Measurements from ENCODE around the gene CDC73. TPM values are rescaled to one million over a fixed set of nuclear protein-coding genes. Genes with fewer than 3 reads are reported as not detected.

CDC73 gene
- total RNA-seq, 4 donors from 2014 or later = 41.4 to 89.4 (median 51.5) TPM

- no peak for DNase-seq (ENCODE audit: low spot score in 2 of 2)
- Histone ChIP-seq H3K9me3 (no peaks in the 10 kb centered on the region), H3K36me3 (peaks cover 0 to 60% (median 0%) of the 10 kb centered on the region in 3 donors), H3K4me1 (peaks cover 0 to 30% (median 0%) of the 10 kb centered on the region in 4 donors), H3K27ac (no peak overlapping the region), H3K4me3 (no peak overlapping the region), H3K27me3 (no peaks in the 10 kb centered on the region)
- 51 to 53% methylated on average over 5 of the region's 5 CpGs for WGBS, 2 donors
- TF ChIP-seq POLR2A (IDR thresholded peaks at IDR 0.05) = no peak
- no peak for TF ChIP-seq EP300 (IDR thresholded peaks at IDR 0.05)
- no peak for TF ChIP-seq CTCF (IDR thresholded peaks at IDR 0.05)
Observed at GRCh38 chr1:193144361-193144938, 22.6 kb downstream of the CDC73 start.

- Histone ChIP-seq H3K4me1 (peaks cover 0 to 30% (median 0%) of the 10 kb centered on the region in 4 donors), H3K27ac (no peak overlapping the region), H3K27me3 (no peaks in the 10 kb centered on the region), H3K4me3 (no peak overlapping the region), H3K36me3 (peaks cover 0 to 56% (median 0%) of the 10 kb centered on the region in 3 donors), H3K9me3 (no peaks in the 10 kb centered on the region)
- 77 to 85% methylated on average over 1 of the region's 1 CpG for WGBS, 2 donors
- DNase-seq (ENCODE audit: low spot score in 2 of 2) = no peak
- TF ChIP-seq POLR2A (IDR thresholded peaks at IDR 0.05) (no peak), EP300 (IDR thresholded peaks at IDR 0.05) (no peak), CTCF (IDR thresholded peaks at IDR 0.05) (no peak)
Observed at GRCh38 chr1:193144999-193145398, 23.2 kb downstream of the CDC73 start.

- DNase-seq (ENCODE audit: low spot score in 2 of 2) = no peak
- no peak for TF ChIP-seq POLR2A (IDR thresholded peaks at IDR 0.05)
- TF ChIP-seq EP300 (IDR thresholded peaks at IDR 0.05) = no peak
- TF ChIP-seq CTCF (IDR thresholded peaks at IDR 0.05) = no peak
- Histone ChIP-seq H3K9me3 (no peaks in the 10 kb centered on the region), H3K27ac (no peak overlapping the region), H3K36me3 (peaks cover 2 to 34% (median 8%) of the 10 kb centered on the region in 3 donors), H3K4me3 (no peak overlapping the region), H3K4me1 (peaks cover 0 to 3% (median 0%) of the 10 kb centered on the region in 4 donors), H3K27me3 (no peaks in the 10 kb centered on the region)
- WGBS, 2 donors = 94 to 98% methylated on average over 3 of the region's 3 CpGs
Observed at GRCh38 chr1:193156117-193156821, 34.4 kb downstream of the CDC73 start.

GRCh38 chr1:193156822-193157142 is 35.0 kb downstream of the CDC73 start:
- H3K4me3 ChIP-seq = no peak overlapping the region
- H3K4me1 ChIP-seq = peaks cover 0 to 3% (median 0%) of the 10 kb centered on the region in 4 donors
- TF ChIP-seq POLR2A (IDR thresholded peaks at IDR 0.05) = no peak
- no peak for TF ChIP-seq EP300 (IDR thresholded peaks at IDR 0.05)
- H3K36me3 ChIP-seq = peaks cover 2 to 29% (median 8%) of the 10 kb centered on the region in 3 donors
- H3K27ac ChIP-seq = no peak overlapping the region
- 81 to 84% methylated on average over 3 of the region's 3 CpGs for WGBS, 2 donors
- H3K27me3 ChIP-seq = no peaks in the 10 kb centered on the region
- no peaks in the 10 kb centered on the region for H3K9me3 ChIP-seq
- no peak for DNase-seq (ENCODE audit: low spot score in 2 of 2)

GRCh38 chr1:193157360-193157759 is 35.5 kb downstream of the CDC73 start:
- WGBS, 2 donors = 79 to 80% methylated on average over 2 of the region's 2 CpGs
- Histone ChIP-seq H3K27me3 (no peaks in the 10 kb centered on the region), H3K27ac (no peak overlapping the region), H3K4me1 (peaks cover 0 to 3% (median 0%) of the 10 kb centered on the region in 4 donors), H3K36me3 (peaks cover 2 to 26% (median 8%) of the 10 kb centered on the region in 3 donors), H3K9me3 (no peaks in the 10 kb centered on the region), H3K4me3 (no peak overlapping the region)
- TF ChIP-seq POLR2A (IDR thresholded peaks at IDR 0.05) = no peak
- TF ChIP-seq CTCF (IDR thresholded peaks at IDR 0.05) = no peak
- no peak for TF ChIP-seq EP300 (IDR thresholded peaks at IDR 0.05)
- no peak for DNase-seq (ENCODE audit: low spot score in 2 of 2)
